ENCODE data around the gene PLXNB3.

The PLXNB3 gene

DNA sequence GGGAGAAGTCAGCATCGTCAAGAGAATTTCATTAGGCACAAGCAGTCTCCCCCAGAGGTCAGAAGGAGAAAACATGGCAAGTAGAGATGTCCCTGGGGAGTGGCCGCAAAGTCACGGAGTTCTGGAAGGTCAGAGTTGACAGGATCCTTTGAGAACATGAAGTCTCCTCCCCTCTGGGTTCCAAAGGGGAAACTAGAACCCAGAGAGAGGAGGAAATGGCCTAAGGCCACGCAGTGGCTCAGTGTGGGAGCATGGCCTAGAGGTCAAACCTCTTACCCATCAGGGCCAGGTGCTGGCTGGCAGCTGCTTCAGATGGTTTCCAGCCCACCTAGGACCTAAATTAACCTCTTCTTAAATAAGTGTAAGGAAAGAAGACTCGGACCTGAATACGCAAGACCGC, 29.2 kb downstream of the PLXNB3 start:
- no peaks in the 10 kb centered on the region for H3K27me3 ChIP-seq (ENCODE audit: low read length)
- H3K27ac ChIP-seq (ENCODE audit: low read depth, low read length), result peak overlapping the region; percentile 79
- peak overlapping the region; percentile 76 for H3K4me3 ChIP-seq (ENCODE audit: insufficient read depth, low read length, poor library complexity, severe bottlenecking)
- peak overlapping the region; percentile 92 for H3K9ac ChIP-seq (ENCODE audit: low read length)
- peaks cover 34% of the 10 kb centered on the region for H3K79me2 ChIP-seq (ENCODE audit: insufficient read depth, low read length)
- H4K20me1 ChIP-seq (ENCODE audit: low read depth, low read length), result no peaks in the 10 kb centered on the region
- no peaks in the 10 kb centered on the region for H3F3A ChIP-seq (ENCODE audit: insufficient read depth)
- peak overlapping the region; percentile 31 for H2AFZ ChIP-seq (ENCODE audit: low read depth, low read length, severe bottlenecking)
- H3K9me3 ChIP-seq (ENCODE audit: insufficient read depth, low read length), result no peaks in the 10 kb centered on the region
- peak overlapping the region; percentile 91 for H3K4me2 ChIP-seq (ENCODE audit: low read depth, low read length, poor library complexity, severe bottlenecking)
- no peaks in the 10 kb centered on the region for H3K9me2 ChIP-seq (replicated peaks; ENCODE audit: insufficient read depth, low read length)
- H3K36me3 ChIP-seq (ENCODE audit: low read length), result no peaks in the 10 kb centered on the region
- TF ChIP-seq, protein P1, sequence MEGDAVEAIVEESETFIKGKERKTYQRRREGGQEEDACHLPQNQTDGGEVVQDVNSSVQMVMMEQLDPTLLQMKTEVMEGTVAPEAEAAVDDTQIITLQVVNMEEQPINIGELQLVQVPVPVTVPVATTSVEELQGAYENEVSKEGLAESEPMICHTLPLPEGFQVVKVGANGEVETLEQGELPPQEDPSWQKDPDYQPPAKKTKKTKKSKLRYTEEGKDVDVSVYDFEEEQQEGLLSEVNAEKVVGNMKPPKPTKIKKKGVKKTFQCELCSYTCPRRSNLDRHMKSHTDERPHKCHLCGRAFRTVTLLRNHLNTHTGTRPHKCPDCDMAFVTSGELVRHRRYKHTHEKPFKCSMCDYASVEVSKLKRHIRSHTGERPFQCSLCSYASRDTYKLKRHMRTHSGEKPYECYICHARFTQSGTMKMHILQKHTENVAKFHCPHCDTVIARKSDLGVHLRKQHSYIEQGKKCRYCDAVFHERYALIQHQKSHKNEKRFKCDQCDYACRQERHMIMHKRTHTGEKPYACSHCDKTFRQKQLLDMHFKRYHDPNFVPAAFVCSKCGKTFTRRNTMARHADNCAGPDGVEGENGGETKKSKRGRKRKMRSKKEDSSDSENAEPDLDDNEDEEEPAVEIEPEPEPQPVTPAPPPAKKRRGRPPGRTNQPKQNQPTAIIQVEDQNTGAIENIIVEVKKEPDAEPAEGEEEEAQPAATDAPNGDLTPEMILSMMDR (IDR thresholded peaks at IDR 0.05; ENCODE audit: insufficient read depth, low read length, poor library complexity, severe bottlenecking), result no peak
- no peak for TF ChIP-seq EZH2phosphoT487 (conservative IDR thresholded peaks at IDR 0.05; ENCODE audit: low read length)

DNA sequence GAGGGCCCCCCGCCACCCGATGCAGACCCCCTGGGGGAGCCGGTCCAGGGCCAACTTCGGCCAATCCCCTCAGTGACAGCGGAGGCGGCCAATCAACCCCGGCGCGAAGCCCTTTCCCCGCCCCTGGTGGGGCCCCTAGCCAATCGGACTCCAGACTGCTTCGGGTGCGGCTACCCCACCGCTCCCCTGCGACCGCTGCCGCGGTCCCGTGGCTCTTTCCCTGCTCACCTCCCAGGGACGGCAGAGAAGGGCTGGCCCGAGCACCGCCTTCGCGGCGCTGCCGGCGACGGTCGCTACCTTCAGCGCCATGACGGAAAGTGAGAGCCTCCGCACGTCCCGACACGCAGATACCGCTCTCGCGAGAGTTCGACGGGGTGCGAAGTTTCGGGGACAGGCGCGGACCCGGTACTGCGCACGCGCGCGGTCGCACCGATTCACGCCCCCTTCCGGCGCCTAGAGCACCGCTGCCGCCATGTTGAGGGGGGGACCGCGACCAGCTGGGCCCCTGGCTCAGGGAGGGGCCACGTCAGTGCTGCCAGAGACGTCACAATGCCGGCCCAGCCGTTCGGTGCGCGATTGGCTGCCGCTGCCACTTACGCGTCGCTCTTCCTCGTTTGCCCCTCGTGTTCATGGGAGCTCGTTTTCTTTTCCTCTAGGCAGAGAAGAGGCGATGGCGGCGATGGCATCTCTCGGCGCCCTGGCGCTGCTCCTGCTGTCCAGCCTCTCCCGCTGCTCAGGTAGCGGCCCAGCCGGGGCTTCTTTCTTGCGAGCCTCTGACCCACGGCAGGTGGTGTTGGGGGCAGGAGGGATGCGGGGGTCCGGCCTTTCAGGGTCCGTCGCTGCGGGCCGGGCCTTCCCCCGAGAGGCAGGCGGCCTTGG, 30.2 kb downstream of the PLXNB3 start, which contains the start of the genes IDH3G and SSR4:
IDH3G (minus strand) TSS at position 358 of the 879 bp plus-strand sequence; CDS start at position 309, 49 bp downstream.
SSR4 (plus strand) TSS at position 651 of the 879 bp plus-strand sequence; CDS start at position 671, 20 bp downstream.
- Histone ChIP-seq H3K9me3 (ENCODE audit: insufficient read depth, low read length) (no peaks in the 10 kb centered on the region), H3K36me3 (ENCODE audit: low read length) (no peaks in the 10 kb centered on the region), H3K27ac (ENCODE audit: low read depth, low read length) (peak within 1 kb of the TSS; percentile 79), H3K4me3 (ENCODE audit: insufficient read depth, low read length, poor library complexity, severe bottlenecking) (peak within 1 kb of the TSS; percentile 78), H4K20me1 (ENCODE audit: low read depth, low read length) (no peaks in the 10 kb centered on the region), H3K79me2 (ENCODE audit: insufficient read depth, low read length) (peaks cover 34% of the 10 kb centered on the region), H3F3A (ENCODE audit: insufficient read depth) (no peaks in the 10 kb centered on the region), H2AFZ (ENCODE audit: low read depth, low read length, severe bottlenecking) (peak within 1 kb of the TSS; percentile 31), H3K27me3 (ENCODE audit: low read length) (no peaks in the 10 kb centered on the region), H3K9ac (ENCODE audit: low read length) (peak within 1 kb of the TSS; percentile 92), H3K4me2 (ENCODE audit: low read depth, low read length, poor library complexity, severe bottlenecking) (peak within 1 kb of the TSS; percentile 91), H3K9me2 (replicated peaks; ENCODE audit: insufficient read depth, low read length) (no peaks in the 10 kb centered on the region)
- no peak for TF ChIP-seq EZH2phosphoT487 (conservative IDR thresholded peaks at IDR 0.05; ENCODE audit: low read length)
- TF ChIP-seq, protein P1 (IDR thresholded peaks at IDR 0.05; ENCODE audit: insufficient read depth, low read length, poor library complexity, severe bottlenecking), result no peak

DNA sequence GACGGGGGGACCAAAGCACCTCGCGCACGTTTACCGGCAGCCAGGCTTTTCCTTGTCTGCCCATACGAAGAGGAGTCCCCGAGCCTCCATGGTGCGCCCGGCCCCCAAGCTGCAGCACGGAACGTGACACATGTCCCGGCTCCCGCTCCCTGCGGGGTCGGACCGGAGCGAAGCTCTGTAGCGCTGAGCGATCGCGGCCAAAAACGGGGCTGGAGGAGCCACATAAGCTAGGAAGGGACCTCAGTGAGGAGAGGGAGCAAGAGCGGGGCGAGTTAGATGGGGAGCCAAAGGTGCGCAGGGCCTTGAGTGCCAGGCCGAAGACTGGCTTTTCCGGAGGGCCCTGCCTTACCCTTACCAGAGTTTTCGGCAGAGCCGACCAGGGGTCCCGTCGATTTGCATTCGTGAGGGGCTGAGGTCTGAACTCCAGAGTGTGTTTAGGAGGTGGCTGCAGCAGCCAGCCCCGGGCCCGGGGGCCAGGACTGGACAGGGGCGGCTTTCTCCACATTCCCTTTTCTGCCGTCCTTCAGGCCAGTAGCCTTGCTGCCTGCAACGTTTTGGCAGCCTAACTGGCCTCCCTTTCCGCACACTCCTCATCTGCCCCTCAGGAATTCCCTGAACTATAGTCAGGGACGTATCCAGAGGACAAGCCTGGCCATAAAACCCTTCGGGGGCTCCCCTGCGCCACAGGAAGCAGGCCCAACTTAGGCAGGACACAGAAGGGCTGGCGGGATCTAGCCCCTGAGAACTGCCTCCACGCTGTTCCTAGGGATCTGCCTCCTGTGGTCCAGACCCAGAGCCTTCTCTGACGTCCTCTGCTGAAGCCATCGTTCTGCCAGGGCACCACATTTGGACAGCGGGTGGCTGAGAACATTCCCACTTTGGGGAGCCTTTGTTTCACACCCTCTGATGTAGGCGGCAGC, 31.1 kb downstream of the PLXNB3 start:
- peak overlapping the region; percentile 78 for H3K4me3 ChIP-seq (ENCODE audit: insufficient read depth, low read length, poor library complexity, severe bottlenecking)
- no peaks in the 10 kb centered on the region for H3K9me3 ChIP-seq (ENCODE audit: insufficient read depth, low read length)
- H3K79me2 ChIP-seq (ENCODE audit: insufficient read depth, low read length), result peaks cover 34% of the 10 kb centered on the region
- H2AFZ ChIP-seq (ENCODE audit: low read depth, low read length, severe bottlenecking), result peak overlapping the region; percentile 23
- H3F3A ChIP-seq (ENCODE audit: insufficient read depth), result no peaks in the 10 kb centered on the region
- no peaks in the 10 kb centered on the region for H3K9me2 ChIP-seq (replicated peaks; ENCODE audit: insufficient read depth, low read length)
- no peaks in the 10 kb centered on the region for H3K27me3 ChIP-seq (ENCODE audit: low read length)
- peak overlapping the region; percentile 84 for H3K4me2 ChIP-seq (ENCODE audit: low read depth, low read length, poor library complexity, severe bottlenecking)
- no peaks in the 10 kb centered on the region for H4K20me1 ChIP-seq (ENCODE audit: low read depth, low read length)
- TF ChIP-seq, protein P1 (IDR thresholded peaks at IDR 0.05; ENCODE audit: insufficient read depth, low read length, poor library complexity, severe bottlenecking), result no peak
- H3K36me3 ChIP-seq (ENCODE audit: low read length), result no peaks in the 10 kb centered on the region
- peak overlapping the region; percentile 92 for H3K9ac ChIP-seq (ENCODE audit: low read length)
- H3K27ac ChIP-seq (ENCODE audit: low read depth, low read length), result peak overlapping the region; percentile 36
